Ectodermal cell (in vitro differentiated cells): ENCODE data around the gene SLC17A7.
A peak's percentile ranks its signal among the peaks of the same experiment; 100 is the strongest.

Source experiments
- H3K27ac ChIP-seq: 2 replicates; pipeline ENCODE4 v1.7.0; 2013; ENCODE audit warnings: mild to moderate bottlenecking, low read depth, low read length; ENCODE audit not compliant: insufficient read depth, poor library complexity, severe bottlenecking
- H3K27me3 ChIP-seq: 2 replicates; pipeline ENCODE4 v1.7.0; 2013; ENCODE audit warnings: mild to moderate bottlenecking, low read length; ENCODE audit not compliant: insufficient read depth, control insufficient read depth, poor library complexity, severe bottlenecking
- H3K36me3 ChIP-seq: one replicate; pipeline ENCODE4 v1.7.0; 2013; ENCODE audit warnings: low read length; ENCODE audit not compliant: control insufficient read depth, insufficient read depth
- H3K4me1 ChIP-seq: one replicate; pipeline ENCODE4 v1.7.0; 2013; ENCODE audit warnings: low read length; ENCODE audit not compliant: control insufficient read depth, insufficient read depth
- H3K4me3 ChIP-seq: 2 replicates; pipeline ENCODE4 v1.7.0; 2013; ENCODE audit warnings: low read depth, low read length, control low read depth; ENCODE audit not compliant: insufficient read depth
- H3K9me3 ChIP-seq: 2 replicates; pipeline ENCODE4 v1.7.0; 2013; ENCODE audit warnings: mild to moderate bottlenecking, low read length, moderate library complexity; ENCODE audit not compliant: control insufficient read depth
- WGBS, 2 experiments: methylation state at CpG; one replicate each; pipeline ENCODE4 v1.1.7; 2013; ENCODE audit warnings: missing lambda C conversion rate in 2 of 2; 5-methylcytosine and 5-hydroxymethylcytosine counted together

SLC17A7 gene

GRCh38 chr19:49409441-49410029 is 31.8 kb downstream of the SLC17A7 start:
- H3K4me1 ChIP-seq, result peaks cover 10% of the 10 kb centered on the region

GRCh38 chr19:49408816-49409440 is 32.4 kb downstream of the SLC17A7 start:
- no peaks in the 10 kb centered on the region for H3K27me3 ChIP-seq
- WGBS, 2 experiments, result 90 to 92% methylated on average over 8 of the region's 8 CpGs
- no peaks in the 10 kb centered on the region for H3K36me3 ChIP-seq
- no peak overlapping the region for H3K4me3 ChIP-seq
- H3K9me3 ChIP-seq, result no peaks in the 10 kb centered on the region
- peaks cover 16% of the 10 kb centered on the region for H3K4me1 ChIP-seq
- no peak overlapping the region for H3K27ac ChIP-seq

More at GRCh38 chr19:49409441-49410029, 31.8 kb downstream of the SLC17A7 start:
- Histone ChIP-seq H3K9me3 (no peaks in the 10 kb centered on the region), H3K36me3 (no peaks in the 10 kb centered on the region), H3K27ac (no peak overlapping the region), H3K27me3 (no peaks in the 10 kb centered on the region), H3K4me3 (no peak overlapping the region)
- WGBS, 2 experiments, result 93 to 96% methylated on average over 5 of the region's 5 CpGs

- Histone ChIP-seq H3K27me3 (no peaks in the 10 kb centered on the region), H3K4me1 (peaks cover 16% of the 10 kb centered on the region), H3K27ac (no peak overlapping the region), H3K36me3 (no peaks in the 10 kb centered on the region), H3K9me3 (no peaks in the 10 kb centered on the region), H3K4me3 (no peak overlapping the region)
- 93 to 96% methylated on average over 16 of the region's 16 CpGs for WGBS, 2 experiments
Measured at GRCh38 chr19:49407482-49408015, 33.8 kb downstream of the SLC17A7 start.

GRCh38 chr19:49407079-49407478 is 34.2 kb downstream of the SLC17A7 start:
- no peak overlapping the region for H3K4me3 ChIP-seq
- H3K36me3 ChIP-seq, result no peaks in the 10 kb centered on the region
- WGBS, 2 experiments, result 93 to 94% methylated on average over 7 of the region's 7 CpGs
- no peaks in the 10 kb centered on the region for H3K9me3 ChIP-seq
- peaks cover 17% of the 10 kb centered on the region for H3K4me1 ChIP-seq
- H3K27me3 ChIP-seq, result no peaks in the 10 kb centered on the region
- no peak overlapping the region for H3K27ac ChIP-seq

- Histone ChIP-seq H3K4me1 (peaks cover 32% of the 10 kb centered on the region), H3K27me3 (no peaks in the 10 kb centered on the region), H3K27ac (peak overlapping the region; percentile 83), H3K36me3 (no peaks in the 10 kb centered on the region), H3K4me3 (peak overlapping the region; percentile 12), H3K9me3 (no peaks in the 10 kb centered on the region)
- 16 to 21% methylated on average over 7 of the region's 7 CpGs for WGBS, 2 experiments
Measured at GRCh38 chr19:49403404-49404187, 37.7 kb downstream of the SLC17A7 start.

GRCh38 chr19:49400029-49400428 is 41.3 kb downstream of the SLC17A7 start:
- Histone ChIP-seq H3K4me1 (peaks cover 47% of the 10 kb centered on the region), H3K4me3 (no peak overlapping the region), H3K9me3 (no peaks in the 10 kb centered on the region), H3K36me3 (no peaks in the 10 kb centered on the region), H3K27ac (no peak overlapping the region), H3K27me3 (no peaks in the 10 kb centered on the region)
- WGBS, 2 experiments, result 85 to 92% methylated on average over 5 to 6 of the region's 6 CpGs

- Histone ChIP-seq H3K4me3 (no peak overlapping the region), H3K27ac (no peak overlapping the region), H3K36me3 (no peaks in the 10 kb centered on the region), H3K9me3 (no peaks in the 10 kb centered on the region), H3K4me1 (peaks cover 42% of the 10 kb centered on the region), H3K27me3 (no peaks in the 10 kb centered on the region)
- 84 to 95% methylated on average over 5 to 6 of the region's 6 CpGs for WGBS, 2 experiments
Measured at GRCh38 chr19:49398931-49399330, 42.4 kb downstream of the SLC17A7 start.

- peaks cover 41% of the 10 kb centered on the region for H3K4me1 ChIP-seq
- H3K27ac ChIP-seq, result no peak overlapping the region
- 67 to 69% methylated on average over 11 of the region's 11 CpGs for WGBS, 2 experiments
- H3K4me3 ChIP-seq, result no peak overlapping the region
- no peaks in the 10 kb centered on the region for H3K9me3 ChIP-seq
- no peaks in the 10 kb centered on the region for H3K36me3 ChIP-seq
- H3K27me3 ChIP-seq, result no peaks in the 10 kb centered on the region
Measured at GRCh38 chr19:49398001-49398615, 43.2 kb downstream of the SLC17A7 start.

- H3K27ac ChIP-seq, result no peak overlapping the region
- no peaks in the 10 kb centered on the region for H3K27me3 ChIP-seq
- H3K4me1 ChIP-seq, result peaks cover 36% of the 10 kb centered on the region
- 93 to 94% methylated on average over 8 of the region's 8 CpGs for WGBS, 2 experiments
- H3K36me3 ChIP-seq, result no peaks in the 10 kb centered on the region
- no peak overlapping the region for H3K4me3 ChIP-seq
- H3K9me3 ChIP-seq, result no peaks in the 10 kb centered on the region
Measured at GRCh38 chr19:49396738-49397505, 44.4 kb downstream of the SLC17A7 start.
